IPS DF 19.7 (cell line): ENCODE data around the gene PARP6.

Experiments
- DNase-seq: peaks from one replicate; pipeline ENCODE4 v3.0.0-alpha.2; 2013; ENCODE audit warnings: low read depth, low spot score

Gene PARP6

DNA sequence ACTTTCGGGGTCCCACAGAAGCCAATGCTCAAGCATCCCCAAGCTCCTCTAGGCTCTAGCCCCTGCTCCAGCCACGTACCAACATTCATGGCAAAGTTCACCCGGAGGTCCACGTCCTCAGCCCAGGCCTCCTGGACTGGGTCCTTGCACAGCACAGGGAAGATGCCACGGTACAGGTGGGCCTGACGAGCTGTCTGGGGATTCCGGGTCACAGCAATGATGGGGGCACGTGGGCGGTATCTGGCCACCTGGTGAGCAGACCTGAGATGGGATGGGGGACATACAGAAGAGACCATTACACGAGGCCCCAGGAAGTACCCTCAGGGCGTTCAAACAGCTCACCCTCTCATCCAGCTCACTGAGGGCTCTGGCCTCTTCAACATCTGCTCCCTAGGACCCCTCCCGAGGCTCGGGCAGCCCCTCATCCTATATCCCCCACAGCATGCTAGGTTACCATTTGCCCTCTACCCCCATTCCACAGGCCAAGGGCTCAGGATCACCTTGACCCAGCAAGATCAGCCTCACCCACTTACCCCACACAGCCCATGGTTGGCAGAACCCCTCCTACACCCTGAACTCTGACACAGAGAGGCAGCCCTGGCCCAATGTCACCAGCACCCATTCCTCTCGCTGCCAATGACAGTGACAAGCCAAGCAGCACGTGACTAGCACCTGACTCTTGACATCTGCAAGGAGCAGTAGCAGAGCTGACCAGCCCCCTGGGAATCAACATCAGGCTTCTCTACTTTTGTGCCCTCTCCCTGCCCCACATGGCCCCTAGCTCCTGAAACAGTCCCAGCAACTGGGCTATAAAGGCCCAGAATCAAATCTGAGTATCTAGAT lies 71.7 kb downstream of the PARP6 start:
- no peak for DNase-seq

DNA sequence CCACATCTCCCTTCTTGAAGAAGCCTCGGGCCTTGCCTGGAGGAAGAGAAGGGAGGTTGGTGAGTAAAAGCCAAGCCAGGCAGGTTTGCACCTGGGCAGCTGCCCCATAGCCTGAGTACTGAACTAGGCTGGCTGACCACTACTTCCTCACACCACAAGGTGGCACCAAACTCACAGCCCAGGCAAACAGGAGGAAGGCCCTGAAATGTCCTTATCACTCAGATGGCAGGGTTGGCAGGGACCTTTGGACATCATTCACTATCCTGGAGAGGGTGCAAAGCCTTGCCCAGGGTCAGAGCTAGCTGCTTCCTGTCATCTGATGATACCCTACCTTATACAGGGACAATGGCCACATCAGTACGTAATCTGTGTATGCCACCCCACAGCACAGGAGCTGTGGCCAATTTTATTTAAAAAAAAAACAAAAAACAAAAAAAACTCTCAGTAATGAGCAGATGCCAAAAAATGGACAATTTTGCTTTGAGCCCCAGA lies 72.6 kb downstream of the PARP6 start:
- DNase-seq: no peak

GRCh38 chr15:72199205-72199515 lies 73.2 kb downstream of the PARP6 start:
- no peak for DNase-seq

DNA sequence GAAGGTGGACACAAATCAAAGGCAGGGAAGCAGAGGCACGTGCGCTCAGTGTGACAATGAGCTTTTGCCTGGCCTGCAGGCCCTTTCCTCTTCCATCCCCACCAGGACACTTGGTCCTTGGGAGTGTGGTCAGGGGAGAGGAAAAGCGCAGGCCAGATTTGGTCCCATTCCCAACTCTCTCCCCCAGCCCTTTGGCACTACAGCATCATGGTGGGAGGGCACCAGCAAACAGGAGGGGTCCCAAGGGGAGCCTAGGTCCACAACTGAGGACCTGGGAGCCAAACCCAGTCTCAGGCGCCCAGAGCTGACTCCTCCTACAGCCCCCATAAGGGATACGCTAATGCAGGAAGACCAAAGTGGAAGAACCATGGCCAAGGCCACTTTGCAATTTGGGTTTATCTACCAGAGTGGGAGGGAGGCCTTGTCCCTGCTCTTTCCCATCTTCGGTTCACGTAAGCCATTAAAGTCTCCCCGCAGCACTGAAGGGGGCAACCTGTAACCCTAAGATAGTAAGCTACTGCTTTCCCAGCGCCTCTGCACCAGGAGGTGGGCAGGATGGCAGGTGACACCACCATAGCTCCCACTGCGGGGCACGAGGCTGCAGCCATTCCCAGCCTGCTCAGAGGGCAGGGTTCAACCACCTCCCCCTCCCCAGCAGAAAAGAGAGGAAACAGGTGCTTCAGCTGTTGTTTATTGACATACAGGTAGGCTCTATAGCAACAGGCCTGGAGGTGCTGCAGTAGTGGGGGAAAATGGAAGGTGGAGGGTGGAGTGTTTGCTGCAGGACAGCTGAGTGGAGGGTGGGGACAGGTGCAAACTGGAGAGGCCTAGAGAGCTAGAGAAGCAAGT lies 73.8 kb downstream of the PARP6 start:
- no peak for DNase-seq

DNA sequence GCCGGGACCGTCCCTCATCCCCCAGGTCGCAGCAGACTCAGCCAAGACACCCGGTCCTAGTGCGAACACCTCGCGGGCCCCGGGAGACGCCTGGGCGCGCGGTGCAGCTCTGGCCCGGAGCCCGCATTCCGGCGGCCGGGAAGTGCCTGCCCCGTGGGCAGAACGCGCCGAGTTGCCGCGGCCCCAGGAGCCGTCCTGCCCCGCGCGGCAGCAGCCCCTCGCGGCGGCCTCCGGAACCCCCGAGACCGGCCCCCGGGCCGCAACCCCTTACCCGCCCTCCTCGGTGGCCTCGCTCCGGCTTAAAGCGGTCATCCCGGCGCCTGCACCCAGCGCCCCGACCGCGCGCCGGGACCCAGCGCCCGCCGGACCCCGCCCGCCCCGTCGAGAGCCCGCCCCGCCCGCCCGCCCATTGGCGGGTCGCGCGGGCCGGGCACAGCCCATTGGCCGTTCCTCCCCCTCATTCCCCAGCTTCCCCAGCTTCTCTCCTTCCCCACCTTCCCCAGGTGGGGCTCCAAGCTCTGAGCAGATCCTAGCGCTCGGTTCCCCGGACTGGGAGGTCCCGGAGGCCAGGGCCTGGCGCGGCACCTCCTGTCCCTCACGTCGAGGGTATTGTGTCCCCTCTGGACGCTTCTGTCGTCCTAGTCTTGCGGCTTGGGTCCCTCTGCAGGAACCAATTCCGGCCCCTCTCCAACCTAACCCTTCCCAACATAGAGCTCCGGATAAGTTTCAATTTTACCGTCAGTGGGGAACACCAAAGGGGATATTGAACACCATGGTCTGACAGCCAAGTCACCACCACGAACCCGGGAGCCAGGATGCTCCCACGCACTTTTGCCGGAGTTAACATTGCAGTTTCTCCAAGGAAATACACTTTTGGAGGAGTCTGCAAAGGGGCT lies 74.6 kb downstream of the PARP6 start, which contains the start of gene GRAMD2A:
Gene GRAMD2A (minus strand): TSS at position 328 of the 896 bp plus-strand sequence.
- DNase-seq: no peak

- no peak for DNase-seq
Measured at GRCh38 chr15:72197041-72197459, 75.3 kb downstream of the PARP6 start.

DNA sequence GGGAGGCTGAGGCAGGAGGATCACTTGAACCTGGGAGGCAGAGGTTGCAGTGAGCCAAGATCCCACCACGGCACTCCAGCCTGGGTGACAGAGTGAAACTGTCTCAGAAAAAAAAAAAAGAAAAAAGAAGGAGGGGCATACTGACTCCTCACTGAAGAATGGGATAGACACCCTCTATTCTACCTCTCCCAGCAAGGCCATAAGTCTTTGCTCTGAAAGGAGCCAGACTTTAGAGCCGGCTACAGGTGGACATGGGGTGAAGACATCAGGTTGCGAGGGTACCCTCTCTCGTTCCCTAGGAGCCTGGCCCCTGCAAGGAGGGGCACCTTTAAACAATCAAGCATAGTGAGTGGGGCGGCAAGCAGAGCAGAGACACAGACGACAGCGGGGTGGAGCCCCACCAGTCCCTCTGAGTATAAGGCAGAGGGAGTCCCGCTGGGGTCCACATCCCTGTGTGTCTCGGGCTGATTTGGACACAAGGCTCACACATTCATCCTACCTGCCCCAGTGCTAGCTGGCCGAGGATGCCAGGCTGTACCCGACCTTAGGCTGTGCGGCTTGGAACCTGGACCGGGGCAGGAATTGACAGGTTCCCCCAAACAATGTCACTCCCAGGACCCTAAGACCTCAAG lies 75.8 kb downstream of the PARP6 start:
- no peak for DNase-seq

GRCh38 chr15:72195101-72195511 lies 77.2 kb downstream of the PARP6 start:
- DNase-seq: no peak

DNA sequence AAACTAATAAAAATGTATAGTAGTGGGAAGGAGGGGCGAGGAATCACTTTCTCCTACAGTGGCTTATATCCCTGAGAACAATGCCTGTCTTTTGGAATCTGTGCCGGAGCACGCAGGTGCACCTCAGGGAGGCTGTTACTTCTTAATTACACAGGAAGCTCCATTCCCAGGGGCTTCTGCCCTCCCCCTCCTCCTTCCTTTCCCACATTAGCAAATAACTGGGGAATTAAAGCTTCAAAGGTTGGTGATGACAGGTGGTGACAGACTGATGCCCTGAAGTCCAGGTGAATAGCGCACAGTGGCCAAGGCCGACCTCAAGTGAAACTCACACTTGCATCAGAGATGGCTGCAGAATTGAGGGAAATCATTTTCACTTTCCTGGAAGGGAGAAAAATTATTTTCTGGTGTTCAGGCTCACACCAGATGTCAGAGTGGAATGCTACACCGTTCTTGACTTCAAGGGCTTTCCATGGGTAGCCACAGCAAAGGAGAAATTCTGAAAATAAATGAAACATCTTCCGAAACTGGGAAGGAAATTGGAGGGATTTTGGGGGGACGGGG lies 78.4 kb downstream of the PARP6 start:
- DNase-seq: no peak

GRCh38 chr15:72192416-72192815 lies 79.9 kb downstream of the PARP6 start:
- DNase-seq: no peak
